Suprapubic skin (tissue), 4 donors: Measurements from ENCODE around the gene NFKBIL1. TPM values are rescaled to one million over a fixed set of nuclear protein-coding genes. Genes with fewer than 3 reads are reported as not detected.

Source experiments
- DNase-seq, 2 donors: peaks; one replicate each; pipeline ENCODE4 v3.0.0-alpha.2; 2019; ENCODE audit warnings: low spot score in 2 of 2
- H3K27ac ChIP-seq: fragments of 200-600 bp; sonication (generic); one replicate; pipeline ENCODE4 v1.5.1; 2019
- H3K27me3 ChIP-seq: fragments of 200-600 bp; sonication (generic); one replicate; pipeline ENCODE4 v1.5.1; 2019
- H3K36me3 ChIP-seq: fragments of 200-600 bp; sonication (generic); one replicate; pipeline ENCODE4 v1.5.1; 2019
- H3K4me1 ChIP-seq: fragments of 200-600 bp; sonication (generic); one replicate; pipeline ENCODE4 v1.5.1; 2019
- H3K4me3 ChIP-seq: fragments of 200-600 bp; sonication (generic); one replicate; pipeline ENCODE4 v1.5.1; 2019; ENCODE audit warnings: mild to moderate bottlenecking
- H3K9me3 ChIP-seq: fragments of 200-600 bp; sonication (generic); one replicate; pipeline ENCODE4 v1.5.1; 2019
- EP300 ChIP-seq: sonication (generic); formaldehyde crosslinking; IDR thresholded peaks from one replicate; pipeline ENCODE4 v1.6.1; 2017; ENCODE audit warnings: antibody characterized with exemption
- POLR2A ChIP-seq, 2 donors: fragments of 450-650 bp; IDR thresholded peaks; one replicate each; pipeline ENCODE4 v1.6.1; 2017; ENCODE audit warnings: antibody characterized with exemption in 2 of 2, mild to moderate bottlenecking in 2 of 2, moderate library complexity in 2 of 2
- POLR2AphosphoS5 ChIP-seq, 3 donors: sonication (generic); formaldehyde crosslinking; IDR thresholded peaks; one replicate each; pipeline ENCODE4 v1.6.1; 2017; ENCODE audit warnings: antibody characterized with exemption in 3 of 3
- WGBS: methylation state at CpG from one replicate; pipeline ENCODE4 v1.1.5; 2018; 5-methylcytosine and 5-hydroxymethylcytosine counted together
- total RNA-seq, 4 donors: library from RNA; depleted of rRNA; stranded (reverse); fragments of >200 nt; gene quantifications; one replicate each; pipeline ENCODE4 v1.1.0, GENCODE V29; 2016
- TF ChIP-seq, protein P1 (sequence below), 2 donors: fragments of 200-600 bp in 1 of 2; fragments of 450-650 bp in 1 of 2; sonication (generic) in 1 of 2; IDR thresholded peaks; one replicate each; pipeline ENCODE4 v1.5.1; 2016 to 2019; ENCODE audit warnings: antibody characterized with exemption in 2 of 2, mild to moderate bottlenecking in 1 of 2, moderate library complexity in 1 of 2

The NFKBIL1 gene
- total RNA-seq, 4 donors from 2014 or later, result 23.6 to 29.5 (median 25.7) TPM

DNA sequence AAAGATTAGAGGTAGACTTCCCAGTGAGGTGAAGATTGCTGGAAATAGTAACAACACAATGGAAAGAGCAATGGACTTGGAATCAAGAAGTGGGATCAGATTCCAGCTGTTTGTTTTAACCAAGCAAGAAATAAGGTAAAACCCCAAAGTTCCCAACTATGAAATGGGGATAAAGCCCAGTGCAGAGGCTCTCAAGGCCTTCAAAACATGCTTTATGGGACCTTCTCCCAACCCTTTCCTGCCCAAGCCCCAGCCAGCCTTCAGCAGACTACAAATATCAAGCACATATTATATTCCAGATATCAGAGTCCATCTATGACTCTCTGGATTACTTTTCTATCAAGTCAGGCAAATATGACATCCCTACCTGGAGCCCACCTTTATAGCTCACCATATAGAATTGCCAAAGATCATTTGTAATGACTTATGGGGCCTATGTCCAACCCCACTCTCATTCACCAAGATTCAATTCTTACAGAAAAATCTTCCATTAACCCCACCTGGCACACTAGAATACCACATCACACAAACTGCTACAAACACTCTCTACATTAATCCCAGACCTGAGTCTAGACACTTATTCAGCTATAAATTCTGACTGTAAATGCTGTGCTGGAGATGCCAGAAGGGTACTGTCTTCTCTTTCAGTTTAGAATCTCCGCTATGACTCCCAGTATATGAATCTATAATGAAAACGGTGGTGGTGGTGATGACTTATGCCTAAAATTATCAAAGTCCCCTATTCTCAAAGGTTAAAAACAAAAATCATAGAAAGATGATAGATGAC, 11.7 kb upstream of the NFKBIL1 start:
- H3K4me1 ChIP-seq, result peaks cover 30% of the 10 kb centered on the region
- WGBS, result 63% methylated on average over 2 of the region's 2 CpGs
- no peaks in the 10 kb centered on the region for H3K9me3 ChIP-seq
- H3K27me3 ChIP-seq, result no peaks in the 10 kb centered on the region
- TF ChIP-seq POLR2AphosphoS5 (IDR thresholded peaks at IDR 0.05), result no peak
- H3K36me3 ChIP-seq, result peaks cover 94% of the 10 kb centered on the region
- DNase-seq, result no peak
- no peak overlapping the region for H3K27ac ChIP-seq
- H3K4me3 ChIP-seq, result no peak overlapping the region

DNA sequence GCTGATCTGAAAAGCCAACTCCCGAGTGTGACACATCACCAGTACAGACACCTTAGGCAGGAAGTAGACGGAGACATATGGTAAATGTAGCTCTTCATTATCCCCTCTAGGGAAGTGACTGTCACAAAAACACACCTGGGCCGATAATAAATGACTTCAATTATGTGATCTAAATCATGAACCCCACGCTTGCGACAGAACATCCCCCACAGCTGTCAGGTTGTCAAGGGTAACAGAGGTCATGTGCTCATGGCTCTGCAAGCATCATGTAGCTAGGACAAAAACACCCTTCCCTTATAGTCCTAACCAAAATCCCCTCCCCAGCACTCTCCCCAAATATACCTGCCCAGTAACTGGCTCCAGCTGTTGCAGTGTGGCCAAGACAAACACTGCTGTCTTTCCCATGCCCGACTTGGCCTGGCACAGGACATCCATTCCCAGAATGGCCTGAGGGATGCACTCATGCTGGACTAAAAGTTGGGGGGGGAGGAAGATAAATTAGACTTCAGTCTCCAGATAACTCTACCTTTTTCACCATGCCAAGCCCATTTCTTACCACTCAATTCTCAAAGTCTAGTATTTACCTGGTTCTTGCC, 8.5 kb upstream of the NFKBIL1 start:
- WGBS, result 54% methylated on average over 6 of the region's 6 CpGs
- no peaks in the 10 kb centered on the region for H3K9me3 ChIP-seq
- no peak overlapping the region for H3K27ac ChIP-seq
- H3K27me3 ChIP-seq, result no peaks in the 10 kb centered on the region
- H3K4me1 ChIP-seq, result peaks cover 44% of the 10 kb centered on the region
- H3K4me3 ChIP-seq, result peak overlapping the region; percentile 72
- no peak for TF ChIP-seq POLR2A (IDR thresholded peaks at IDR 0.05)
- TF ChIP-seq EP300, result no peak
- TF ChIP-seq, protein P1, sequence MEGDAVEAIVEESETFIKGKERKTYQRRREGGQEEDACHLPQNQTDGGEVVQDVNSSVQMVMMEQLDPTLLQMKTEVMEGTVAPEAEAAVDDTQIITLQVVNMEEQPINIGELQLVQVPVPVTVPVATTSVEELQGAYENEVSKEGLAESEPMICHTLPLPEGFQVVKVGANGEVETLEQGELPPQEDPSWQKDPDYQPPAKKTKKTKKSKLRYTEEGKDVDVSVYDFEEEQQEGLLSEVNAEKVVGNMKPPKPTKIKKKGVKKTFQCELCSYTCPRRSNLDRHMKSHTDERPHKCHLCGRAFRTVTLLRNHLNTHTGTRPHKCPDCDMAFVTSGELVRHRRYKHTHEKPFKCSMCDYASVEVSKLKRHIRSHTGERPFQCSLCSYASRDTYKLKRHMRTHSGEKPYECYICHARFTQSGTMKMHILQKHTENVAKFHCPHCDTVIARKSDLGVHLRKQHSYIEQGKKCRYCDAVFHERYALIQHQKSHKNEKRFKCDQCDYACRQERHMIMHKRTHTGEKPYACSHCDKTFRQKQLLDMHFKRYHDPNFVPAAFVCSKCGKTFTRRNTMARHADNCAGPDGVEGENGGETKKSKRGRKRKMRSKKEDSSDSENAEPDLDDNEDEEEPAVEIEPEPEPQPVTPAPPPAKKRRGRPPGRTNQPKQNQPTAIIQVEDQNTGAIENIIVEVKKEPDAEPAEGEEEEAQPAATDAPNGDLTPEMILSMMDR (IDR thresholded peaks at IDR 0.05), result no peak
- no peak for TF ChIP-seq POLR2AphosphoS5 (IDR thresholded peaks at IDR 0.05)
- no peak for DNase-seq
- peaks cover 63% of the 10 kb centered on the region for H3K36me3 ChIP-seq

DNA sequence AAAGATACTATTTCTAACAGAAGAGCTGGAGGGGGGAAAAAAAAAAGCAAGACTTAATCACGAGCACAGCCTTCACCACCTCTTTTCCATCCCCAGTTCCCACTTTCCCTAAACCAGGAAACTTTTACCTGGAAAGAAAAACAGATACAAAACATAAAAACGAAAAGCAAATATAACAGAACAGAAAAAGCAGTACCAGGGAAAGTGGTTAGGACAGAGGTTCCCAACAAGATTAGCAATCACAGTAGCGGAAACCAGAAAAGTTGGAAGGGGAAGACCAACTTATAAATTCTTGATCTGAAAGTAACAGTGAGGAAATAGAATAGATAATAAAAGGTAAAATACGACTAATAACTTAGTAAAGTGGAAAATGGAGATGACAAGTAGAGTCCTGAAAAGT, 6.8 kb upstream of the NFKBIL1 start:
- H3K27me3 ChIP-seq, result no peaks in the 10 kb centered on the region
- H3K9me3 ChIP-seq, result no peaks in the 10 kb centered on the region
- TF ChIP-seq EP300, result no peak
- no peak for TF ChIP-seq POLR2AphosphoS5 (IDR thresholded peaks at IDR 0.05)
- no peak for TF ChIP-seq POLR2A (IDR thresholded peaks at IDR 0.05)
- TF ChIP-seq, protein P1 (IDR thresholded peaks at IDR 0.05), result no peak
- peaks cover 44% of the 10 kb centered on the region for H3K4me1 ChIP-seq
- H3K27ac ChIP-seq, result peak overlapping the region; percentile 93
- peaks cover 45% of the 10 kb centered on the region for H3K36me3 ChIP-seq
- DNase-seq, result no peak
- peak overlapping the region; percentile 72 for H3K4me3 ChIP-seq
- WGBS, result 9% methylated on average over 4 of the region's 4 CpGs

DNA sequence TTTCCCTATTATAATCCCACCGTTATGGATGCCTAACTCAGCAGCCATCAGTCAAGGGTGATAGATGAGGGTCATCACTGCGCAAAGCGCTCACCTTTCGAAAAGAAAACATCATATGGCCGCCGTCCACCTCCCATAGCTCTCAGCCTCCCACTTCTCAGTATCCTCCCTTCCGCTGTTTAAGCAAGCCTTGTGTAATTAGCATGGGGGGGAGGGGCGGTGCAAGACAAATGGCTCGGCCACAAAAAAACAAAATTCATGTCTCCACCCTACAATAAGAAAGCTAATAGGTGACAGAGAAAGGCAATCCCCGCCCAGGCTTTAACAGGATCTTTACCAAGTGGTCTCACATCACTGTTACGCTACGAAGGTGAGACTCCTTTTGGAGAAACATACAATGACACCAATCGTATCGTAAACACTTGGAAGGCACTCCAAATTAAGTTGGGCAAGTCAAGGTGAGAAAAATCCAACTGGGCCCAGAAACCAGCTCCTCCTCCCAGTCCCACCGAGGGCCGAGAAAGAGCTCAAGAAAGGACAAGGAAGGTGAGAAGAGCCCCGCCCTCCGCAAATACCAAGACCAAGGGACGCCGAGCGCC, 6.2 kb upstream of the NFKBIL1 start:
- peak overlapping the region; percentile 93 for H3K27ac ChIP-seq
- TF ChIP-seq POLR2A (IDR thresholded peaks at IDR 0.05) (no peak), EP300 (no peak), POLR2AphosphoS5 (IDR thresholded peaks at IDR 0.05) (no peak)
- TF ChIP-seq, protein P1 (IDR thresholded peaks at IDR 0.05), result no peak
- H3K36me3 ChIP-seq, result peaks cover 40% of the 10 kb centered on the region
- DNase-seq, result peak in 1 of 2 donors; percentile 73
- no peaks in the 10 kb centered on the region for H3K9me3 ChIP-seq
- under 1% methylated on average over 21 of the region's 21 CpGs for WGBS
- H3K4me1 ChIP-seq, result peaks cover 45% of the 10 kb centered on the region
- H3K4me3 ChIP-seq, result peak overlapping the region; percentile 72
- no peaks in the 10 kb centered on the region for H3K27me3 ChIP-seq

DNA sequence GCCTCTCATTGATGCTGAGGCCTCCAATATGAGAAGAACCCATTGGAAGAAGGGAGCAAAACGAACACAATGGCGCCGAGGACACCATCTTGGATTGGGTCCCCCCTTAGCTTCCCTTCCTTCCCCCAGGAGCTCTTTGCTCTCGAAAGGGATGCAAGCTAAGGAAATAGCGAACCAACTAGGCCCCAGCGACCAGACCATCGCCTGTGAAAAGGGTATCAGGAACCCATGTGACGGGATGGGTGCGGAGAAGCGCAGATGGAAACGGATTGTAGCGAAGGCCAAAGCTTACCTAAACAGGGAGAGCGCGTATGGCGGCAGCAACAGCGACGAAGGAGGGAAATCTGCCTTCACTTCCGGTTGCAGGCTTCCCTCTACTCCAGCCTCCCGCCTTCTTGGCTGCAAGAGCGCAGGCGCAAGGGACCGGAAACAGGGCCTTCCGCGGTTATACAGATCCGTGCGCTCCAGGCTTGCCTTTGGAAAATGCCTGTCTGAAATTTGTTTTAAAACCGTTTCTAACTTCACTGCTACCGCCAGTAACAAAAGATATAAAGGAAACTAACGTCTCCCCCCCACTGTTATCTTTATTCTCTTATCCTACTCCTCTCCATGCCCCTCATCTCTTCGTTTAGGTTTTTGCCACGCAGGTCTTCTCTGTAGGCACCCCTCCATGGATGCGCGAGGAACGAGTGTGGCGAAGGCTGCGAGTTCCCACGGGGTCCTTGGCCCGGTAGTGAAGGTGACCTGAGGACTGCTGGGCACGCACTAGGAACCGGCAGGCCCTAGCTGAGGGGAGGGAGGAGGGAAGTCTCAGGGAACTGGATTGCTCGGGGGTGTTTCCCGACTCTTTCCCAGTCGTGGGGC, 5.5 kb upstream of the NFKBIL1 start, which contains the start of gene DDX39B:
DDX39B (minus strand) TSS at position 346 of the 864 bp plus-strand sequence. CDS start 1,471 bp downstream, outside the sequence.
- TF ChIP-seq EP300 (no peak), POLR2A (IDR thresholded peaks at IDR 0.05) (peak; percentile 78 to 89), POLR2AphosphoS5 (IDR thresholded peaks at IDR 0.05) (peak; percentile 75 to 99 (median 97))
- TF ChIP-seq, protein P1 (IDR thresholded peaks at IDR 0.05), result no peak
- Histone ChIP-seq H3K36me3 (peaks cover 33% of the 10 kb centered on the region), H3K4me3 (peak within 1 kb of the TSS; percentile 72), H3K9me3 (no peaks in the 10 kb centered on the region), H3K27me3 (no peaks in the 10 kb centered on the region), H3K27ac (peak within 1 kb of the TSS; percentile 93), H3K4me1 (peaks cover 53% of the 10 kb centered on the region)
- WGBS, result under 1% methylated on average over 38 of the region's 43 CpGs
- DNase-seq, result peak; percentile 97
